Stimulated activated CD4-positive, alpha-beta T cell treated with anti-CD3 and anti-CD28 coated beads, Interleukin-2, amount 100 ng/mL, for 48 hours (primary cell): ENCODE results near the gene STIP1.
"Not testable (repeated sequence)": the region's sequence is repeated elsewhere in the genome, so short reads cannot be mapped to it uniquely, and the experiment has no call there.

Experiments
- DNase-seq, 2 donors: peaks; one replicate each; pipeline ENCODE4 v3.0.0-alpha.2; 2020

STIP1 gene

DNA sequence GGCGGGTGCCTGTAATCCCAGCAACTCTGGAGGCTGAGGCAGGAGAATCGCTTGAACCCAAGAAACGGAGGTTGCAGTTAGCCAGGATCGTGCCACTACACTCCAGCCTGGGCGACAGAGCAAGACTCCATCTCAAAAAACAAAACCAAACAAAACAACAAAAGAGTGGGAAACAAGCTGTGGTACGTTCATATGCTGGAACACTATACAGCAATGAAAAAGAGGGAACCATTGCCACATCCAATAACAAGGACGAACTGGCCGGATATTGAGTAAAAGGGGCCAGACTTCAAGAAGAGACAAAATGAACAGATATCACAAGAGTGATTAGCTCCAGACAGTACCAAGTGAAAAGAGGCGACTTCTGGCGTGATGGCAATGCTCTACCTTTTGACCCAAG is 24.9 kb upstream of the STIP1 start:
- no peak for DNase-seq

DNA sequence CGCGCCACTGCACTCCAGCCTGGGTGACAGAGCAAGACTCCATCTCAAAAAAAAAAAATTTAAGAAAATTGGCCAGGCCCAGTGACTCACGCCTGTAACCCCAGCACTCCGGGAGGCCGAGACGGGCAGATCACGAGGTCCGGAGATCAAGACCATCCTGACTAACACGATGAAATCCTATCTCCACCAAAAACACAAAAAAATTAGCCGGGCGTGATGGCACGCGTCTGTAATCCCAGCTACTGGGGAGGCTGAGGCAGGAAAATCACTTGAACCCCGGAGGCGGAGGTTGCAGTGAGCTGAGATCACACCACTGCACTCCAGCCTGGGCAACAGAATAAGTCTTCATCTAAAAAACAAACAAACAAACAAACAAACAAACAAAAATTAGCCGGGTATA is 23.2 kb upstream of the STIP1 start:
- DNase-seq = not testable (repeated sequence)

DNA sequence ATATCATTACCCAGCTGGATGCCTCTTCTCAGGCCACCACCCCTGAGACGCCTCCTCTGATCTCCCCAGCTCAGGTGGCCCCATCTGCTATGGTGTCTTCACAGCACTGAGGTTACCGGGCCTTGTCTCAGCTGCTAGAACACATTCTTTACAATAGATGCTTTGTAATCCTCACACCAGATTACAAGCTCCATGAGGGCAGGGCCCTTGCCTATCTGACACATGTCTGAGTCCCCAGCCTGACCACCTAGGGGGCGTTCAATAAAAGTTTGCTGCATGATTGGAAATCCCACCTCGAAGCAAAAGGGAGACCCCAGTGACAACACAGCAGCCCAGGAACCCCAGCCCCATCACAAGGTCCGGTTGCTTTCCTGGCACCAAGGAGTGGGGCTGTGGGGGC is 22.0 kb upstream of the STIP1 start:
- no peak for DNase-seq

DNA sequence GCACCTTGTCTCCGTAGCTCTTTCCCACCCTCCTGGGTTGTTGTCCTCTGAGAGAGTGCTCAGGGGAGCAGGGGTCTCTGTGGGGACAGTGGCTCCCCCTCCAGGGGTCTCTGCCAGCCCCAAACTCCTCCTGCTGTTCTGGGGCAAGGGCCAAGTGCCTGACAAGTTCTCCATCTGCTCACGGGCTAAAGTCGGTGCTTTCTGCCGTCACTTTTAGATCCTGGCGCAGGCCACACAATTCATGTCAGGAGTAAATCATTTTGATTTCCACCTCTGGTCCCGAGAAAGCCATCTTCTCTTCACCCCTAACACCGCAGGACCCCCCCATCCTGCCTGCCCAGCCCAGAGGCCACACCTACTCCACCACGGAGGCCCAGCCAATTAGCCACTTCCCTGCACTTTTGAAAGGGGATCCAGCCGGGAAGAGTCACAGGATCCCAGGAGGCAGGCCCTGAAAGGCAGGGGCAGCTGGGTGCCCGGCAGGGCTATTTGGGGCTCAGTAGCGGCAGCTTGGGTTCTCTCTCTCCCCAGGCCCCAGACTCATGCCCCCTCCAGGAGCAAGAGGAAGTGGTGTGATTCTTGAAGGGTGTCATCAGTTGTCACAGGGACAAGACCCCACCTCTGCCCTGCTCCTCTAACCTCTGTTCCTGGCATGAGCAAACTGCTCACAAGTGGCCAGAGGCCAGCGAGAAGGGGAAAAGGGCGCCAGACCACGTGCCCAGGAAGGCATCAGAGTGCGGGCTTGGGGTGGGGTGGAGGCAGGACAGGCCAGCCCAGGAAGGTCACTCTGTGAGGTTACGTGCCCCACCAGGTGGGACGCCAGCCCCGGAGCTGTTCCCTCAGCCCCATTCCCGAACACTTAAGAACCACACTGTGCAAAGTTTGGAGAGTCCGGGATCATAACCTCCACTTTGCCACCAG is 21.3 kb upstream of the STIP1 start:
- DNase-seq = no peak

DNA sequence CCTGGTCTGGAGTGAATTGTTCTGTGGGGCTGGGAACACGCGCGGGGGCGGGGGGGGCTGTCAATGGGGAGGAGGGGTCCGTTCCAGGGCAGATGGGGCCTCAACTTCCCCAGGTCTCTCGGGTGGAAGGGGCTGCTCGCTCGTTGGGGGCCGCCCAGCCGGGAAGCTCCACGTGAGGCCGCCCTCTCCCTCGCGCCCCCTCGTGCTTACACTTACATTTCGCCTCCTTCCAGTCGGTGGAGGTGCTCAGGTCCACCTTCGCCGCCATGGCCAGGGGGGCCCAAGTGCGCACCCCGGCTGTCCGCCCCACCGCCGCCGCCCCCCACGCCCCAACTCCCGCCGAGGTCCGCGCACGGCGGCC is 20.5 kb upstream of the STIP1 start:
- DNase-seq = no peak

DNA sequence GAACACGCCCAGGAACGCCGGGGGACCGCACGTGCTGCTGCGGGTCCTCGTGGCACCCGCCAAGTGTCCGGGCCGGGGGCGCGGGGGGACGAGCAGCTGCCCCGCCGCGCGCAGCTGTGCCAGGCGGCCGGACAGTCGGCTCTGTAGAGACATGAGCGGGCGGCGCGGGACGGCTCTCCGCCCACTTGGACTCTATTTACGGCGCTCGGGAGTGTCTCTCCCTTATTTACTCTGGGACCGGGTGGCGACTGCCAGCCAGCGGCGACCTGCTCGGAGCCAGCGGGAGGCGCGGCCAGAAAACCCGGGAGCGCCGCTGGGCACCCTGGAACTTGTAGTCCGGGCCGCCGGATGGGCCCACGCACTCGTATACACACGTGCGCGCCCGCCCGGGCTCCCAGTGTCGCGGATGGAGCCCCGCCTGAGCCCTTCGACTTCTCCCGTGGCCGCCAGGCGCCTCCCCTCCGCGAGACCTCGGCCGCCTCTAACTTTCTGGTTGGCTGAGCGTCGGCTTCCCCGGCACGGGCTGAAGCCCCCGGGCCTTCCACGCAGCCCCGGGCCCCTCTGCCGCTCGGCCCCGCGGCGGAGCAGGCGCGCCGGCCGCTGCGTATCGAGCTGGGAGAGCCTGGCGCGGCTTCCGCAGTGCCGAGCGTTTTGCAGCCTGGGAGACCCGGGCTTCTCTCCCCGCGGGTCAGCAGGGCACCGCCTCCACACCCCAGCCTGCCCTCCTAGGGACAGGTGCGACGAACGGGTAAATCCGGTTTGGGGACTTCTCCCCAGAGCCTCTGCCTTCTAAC is 19.9 kb upstream of the STIP1 start, which contains the start of gene MACROD1:
MACROD1 (minus strand) TSS at position 272 of the 794 bp plus-strand sequence; CDS start at position 153, 119 bp downstream.
- DNase-seq = peak; percentile 79 to 80

DNA sequence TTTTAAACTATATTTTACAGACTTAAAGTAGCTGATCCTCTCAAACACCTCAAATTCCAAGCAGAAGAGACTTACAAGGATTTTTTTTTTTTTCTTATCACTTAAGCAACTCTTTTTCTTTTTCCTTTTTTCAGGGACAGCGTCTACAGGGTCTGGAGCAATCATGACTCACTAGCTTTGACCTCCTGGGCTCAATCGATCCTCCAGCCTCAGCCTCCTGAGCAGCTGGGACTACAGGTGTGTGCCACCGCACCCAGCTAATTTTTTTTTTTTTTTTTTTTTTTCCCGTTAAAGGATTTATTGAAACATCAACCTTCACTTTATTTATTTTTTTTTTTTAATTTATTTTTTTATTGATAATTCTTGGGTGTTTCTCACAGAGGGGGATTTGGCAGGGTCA is 15.6 kb upstream of the STIP1 start:
- DNase-seq = no peak

DNA sequence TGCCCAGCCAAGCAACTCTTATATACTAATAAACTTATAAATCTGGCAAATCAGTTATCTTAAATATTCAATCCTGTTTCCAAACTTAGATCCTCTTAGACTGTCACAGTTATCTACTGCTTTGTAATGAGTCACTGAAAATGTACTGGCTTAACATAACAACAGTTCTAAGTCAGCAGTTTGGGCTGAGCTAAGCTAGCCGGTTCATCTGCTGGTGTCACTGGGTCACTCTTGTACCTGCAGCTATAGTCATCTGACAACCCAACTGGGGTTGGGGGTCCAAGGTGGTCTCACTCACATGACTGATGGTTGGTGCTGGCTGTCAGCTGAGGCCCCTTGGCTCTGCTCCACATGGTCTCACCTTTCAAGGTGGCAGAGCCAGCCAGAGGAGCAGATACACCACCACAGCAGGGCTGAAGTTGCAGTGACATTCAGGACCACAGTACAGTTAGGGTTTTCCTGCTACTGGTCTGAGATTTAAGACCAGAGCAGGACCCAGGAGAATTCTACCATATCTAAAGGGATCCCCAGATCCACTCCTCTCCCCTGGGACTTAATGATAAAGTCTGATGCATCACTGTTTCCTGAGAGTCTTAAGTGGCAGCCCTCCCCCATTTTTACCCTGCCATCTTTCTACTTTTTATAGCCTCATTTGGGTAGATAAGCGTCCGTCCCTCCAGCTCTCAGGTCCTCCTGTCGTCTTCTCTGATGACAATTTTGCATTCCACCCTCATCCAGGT is 12.2 kb upstream of the STIP1 start:
- no peak for DNase-seq

DNA sequence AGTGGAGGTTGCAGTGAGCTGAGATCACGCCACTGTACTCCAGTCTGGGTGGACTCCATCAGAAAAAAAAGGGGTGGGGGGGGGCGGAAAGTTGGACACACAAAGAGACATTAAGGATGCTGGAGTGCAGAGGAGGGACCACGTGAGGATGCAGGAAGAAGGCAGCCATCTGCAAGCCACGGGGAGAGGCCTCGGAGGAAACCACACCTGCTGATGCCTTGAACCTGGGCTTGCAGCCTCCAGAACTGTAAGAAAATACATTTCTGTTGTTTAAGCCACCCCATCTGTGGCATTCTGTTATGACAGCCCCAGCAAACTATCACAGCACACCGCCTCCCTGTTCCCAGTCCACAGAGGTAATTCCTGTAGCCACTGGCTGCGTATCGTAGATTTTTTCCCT is 9.2 kb upstream of the STIP1 start:
- DNase-seq = no peak

DNA sequence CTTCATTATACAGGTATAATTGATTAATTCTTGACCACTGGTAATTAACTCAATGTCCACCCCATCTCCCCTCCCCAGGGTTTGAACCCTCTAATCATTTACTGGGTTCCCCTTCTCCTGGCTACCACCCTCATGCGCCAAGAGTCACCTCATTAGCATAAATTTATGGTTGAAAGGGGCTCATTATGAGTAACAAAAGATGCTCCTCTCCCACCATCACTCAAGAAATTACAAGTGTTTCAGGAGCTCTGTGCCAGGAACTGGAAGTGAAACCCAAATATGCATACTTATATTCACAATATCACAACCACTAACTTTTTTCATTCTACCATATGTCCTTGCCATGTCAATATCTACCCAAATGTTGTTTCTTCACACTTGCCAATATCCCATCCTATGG is 7.8 kb upstream of the STIP1 start:
- no peak for DNase-seq

DNA sequence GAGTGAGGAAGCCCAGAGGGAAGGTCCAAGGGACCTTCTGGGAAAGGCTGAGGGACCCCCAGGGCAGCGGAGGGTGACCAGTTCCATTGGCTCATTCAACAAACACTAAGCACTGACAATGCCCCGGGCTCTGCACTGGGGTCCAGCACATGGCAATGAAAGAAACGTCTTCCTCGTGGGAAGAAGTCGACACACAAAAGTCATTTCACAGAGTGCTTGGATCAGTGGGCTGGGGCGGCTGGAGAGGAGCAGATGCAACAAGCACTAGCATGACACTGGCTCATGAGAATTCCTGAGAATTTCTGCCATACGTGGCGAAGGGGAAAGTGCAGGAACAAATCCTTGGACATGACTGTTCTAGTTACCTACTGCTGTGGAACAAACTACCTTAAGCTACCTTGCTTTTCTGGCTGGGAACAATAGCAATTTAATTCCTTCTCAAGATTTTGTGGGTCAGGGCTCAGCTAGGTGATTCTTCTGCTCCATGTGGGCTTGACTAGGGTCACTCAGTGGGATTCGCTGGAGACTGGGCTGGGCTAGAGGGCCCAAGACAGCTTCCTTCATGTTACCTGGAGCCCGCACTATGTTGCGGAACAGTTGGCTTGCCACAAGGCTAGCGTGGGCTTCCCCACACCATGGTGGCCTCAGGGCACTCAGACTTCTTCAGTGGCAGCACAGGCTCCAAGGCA is 6.9 kb upstream of the STIP1 start:
- no peak for DNase-seq

DNA sequence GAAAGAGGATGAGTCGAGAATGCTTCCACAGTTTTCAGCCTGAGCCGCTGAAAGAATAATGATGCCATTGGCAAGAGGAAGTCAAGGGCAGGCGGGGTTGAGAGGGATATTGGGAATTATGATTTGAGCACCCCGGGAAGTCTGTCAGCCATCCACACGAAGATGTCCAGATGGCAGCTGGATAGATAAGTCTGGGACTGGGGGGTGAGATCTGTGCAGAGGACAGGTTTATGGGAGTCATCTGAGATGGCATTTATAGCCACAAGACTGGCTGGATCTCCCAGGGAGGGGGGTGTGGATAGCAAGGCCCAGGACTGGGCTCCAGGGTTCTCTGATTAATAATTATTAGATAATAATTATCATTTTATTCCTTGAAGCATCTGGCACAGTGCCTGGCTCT is 5.1 kb upstream of the STIP1 start:
- DNase-seq = no peak

DNA sequence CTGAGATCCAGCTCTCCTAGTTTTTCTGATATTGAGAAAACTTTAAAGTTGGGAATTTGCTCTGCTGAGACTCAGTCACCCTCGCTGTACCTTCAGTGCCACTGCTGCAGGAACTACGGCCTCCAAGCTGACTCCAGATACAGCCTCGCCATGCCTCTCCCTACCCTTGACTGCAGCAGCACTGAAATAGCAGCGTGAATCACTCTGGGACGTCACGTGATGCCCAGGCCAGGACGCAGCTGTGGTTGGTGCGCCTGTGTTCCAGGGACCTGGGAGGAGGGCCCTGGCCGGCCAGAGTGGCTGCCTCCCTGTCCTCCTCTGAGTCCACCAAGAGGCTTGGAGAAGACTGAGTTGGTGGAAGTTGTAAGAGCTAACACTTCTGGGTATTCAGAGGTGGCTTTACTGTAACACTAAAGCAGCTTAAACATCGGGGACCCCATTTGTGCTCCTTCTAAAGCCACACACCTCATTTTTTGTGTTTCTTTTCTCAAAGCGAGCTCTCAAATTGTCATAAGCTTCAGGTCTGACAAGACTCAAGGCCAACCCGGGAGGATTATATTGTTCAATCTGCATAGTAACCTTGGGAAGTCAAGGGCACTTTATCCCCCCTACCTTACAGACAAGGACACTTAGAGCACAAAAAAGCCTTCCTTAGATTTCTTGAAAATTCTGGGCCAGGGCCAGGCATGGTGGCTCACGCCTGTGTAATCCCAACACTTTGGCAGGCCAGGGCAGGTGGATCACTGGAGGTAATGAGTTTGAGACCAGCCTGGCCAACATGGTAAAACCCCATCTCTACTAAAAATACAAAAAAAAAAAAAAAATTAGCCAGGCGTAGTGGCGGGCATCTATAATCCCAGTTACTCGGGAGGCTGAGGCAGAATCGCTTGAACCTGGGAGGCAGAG is 4.2 kb upstream of the STIP1 start:
- DNase-seq = peak in 1 of 2 donors; percentile 47

DNA sequence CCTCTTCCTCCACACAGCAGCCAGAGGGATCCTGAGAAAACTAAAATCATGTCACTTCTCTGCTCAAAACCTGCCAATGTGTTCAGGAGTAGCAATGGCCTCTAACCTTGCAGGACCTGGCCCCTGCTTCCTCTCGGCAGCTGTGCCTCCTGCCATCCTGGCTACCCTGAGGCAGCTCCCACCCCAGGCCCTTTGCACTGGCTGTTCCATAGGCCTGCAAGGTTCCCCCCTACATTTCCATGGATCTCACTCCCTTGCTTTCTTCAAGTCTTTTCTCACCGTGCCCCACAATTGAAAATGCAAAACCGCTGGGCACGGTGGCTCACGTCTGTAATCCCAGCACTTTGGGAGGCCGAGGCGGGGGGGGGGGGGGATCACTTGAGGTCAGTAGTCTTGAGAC is 2.1 kb upstream of the STIP1 start:
- DNase-seq = no peak

DNA sequence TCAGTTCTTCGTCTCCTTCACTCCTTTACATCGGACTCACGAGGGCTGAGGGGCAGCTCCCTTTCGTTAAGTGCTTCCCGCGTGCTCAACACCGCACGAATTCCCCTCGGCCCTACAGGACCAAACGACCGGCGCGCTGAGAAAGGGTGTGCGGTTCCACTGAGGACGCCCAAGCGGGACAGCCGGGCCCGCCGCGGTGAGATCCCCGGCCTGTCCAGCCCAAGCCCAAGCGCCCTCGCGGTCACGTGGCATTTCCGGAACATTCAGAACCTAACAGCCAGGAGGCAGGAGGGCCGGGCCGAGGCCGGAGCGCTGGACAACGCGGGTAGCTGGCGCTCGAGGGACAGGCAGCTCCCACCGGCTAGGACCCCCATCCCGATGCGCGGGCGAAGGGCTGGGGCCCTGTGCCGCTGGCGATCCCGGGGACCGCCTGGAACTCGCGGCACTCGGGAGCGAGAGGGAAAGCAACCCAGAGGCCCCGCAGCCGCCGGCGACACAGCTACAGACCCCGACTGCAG is 737 bp upstream of the STIP1 start:
- peak; percentile 20 to 33 for DNase-seq

DNA sequence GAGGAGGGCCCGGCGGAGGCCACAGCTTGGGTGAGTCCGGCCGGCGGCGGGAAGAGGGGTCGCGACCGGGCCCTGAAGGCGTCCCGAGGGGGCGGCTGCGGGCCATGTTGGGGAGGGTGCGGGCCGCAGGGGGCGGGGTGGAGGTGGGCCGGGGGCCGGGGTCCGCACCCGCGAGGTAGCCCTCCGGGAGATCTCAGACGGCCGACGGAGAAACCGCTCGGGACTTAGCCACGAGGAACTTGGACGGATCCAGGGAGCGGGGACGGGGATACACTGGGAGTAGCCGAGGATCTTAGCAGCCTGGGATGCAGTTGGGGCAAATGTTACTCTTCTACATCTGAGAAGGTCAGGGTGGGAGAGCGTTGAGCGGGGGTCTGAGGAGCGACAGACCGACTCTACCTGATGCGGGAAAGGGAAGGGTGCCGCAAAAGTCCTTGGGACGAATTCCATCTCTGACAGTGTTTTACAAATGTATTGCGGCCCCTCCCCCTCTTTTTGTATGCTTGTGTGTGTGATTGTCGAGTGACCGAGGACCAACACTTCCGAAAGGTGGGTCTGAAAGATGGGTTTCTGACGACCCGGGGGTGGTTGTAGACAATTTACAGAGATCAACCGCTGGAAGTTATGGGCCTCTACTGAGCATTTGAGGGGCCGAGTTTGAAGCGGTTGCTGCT is 658 bp downstream of the STIP1 start:
- peak; percentile 18 to 41 for DNase-seq

DNA sequence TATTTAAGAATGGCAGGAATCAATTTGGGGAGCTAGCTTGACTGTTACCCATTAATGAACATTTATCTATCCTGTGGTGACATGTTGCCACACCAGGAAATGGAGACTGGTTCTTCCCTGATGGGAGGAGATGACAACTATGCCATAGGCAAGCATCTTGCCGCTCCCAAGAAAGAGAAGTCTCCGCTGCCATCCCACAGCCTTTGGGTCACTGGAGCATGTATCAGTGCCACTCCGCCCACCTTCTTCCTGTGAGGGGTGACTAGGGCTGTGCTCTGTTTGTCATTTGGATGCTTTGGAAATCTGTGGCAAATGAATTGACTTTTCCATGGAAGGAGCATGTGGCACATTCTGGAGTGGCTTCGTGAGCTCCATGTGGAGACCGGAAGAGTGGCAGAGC is 6.5 kb downstream of the STIP1 start:
- no peak for DNase-seq

DNA sequence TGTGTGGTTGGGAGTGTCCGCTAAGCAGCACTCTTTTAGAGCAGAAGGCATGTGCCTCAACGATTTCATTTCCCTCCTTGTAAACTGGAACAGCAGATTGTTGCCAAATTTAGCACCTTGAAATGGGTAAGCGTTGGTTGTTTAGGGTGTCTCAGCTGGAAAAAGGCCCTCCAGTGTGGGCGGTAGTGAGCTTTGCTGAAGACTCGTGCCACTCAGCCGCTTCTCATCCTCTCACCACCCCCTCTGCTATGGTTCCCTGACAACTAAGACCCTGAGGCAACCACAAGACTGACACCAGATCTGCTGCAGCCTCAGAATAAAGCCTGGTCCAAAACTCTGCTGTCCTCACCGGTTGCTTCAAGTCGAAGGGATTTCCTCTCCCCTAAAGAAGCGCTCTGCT is 10.7 kb downstream of the STIP1 start:
- no peak for DNase-seq

DNA sequence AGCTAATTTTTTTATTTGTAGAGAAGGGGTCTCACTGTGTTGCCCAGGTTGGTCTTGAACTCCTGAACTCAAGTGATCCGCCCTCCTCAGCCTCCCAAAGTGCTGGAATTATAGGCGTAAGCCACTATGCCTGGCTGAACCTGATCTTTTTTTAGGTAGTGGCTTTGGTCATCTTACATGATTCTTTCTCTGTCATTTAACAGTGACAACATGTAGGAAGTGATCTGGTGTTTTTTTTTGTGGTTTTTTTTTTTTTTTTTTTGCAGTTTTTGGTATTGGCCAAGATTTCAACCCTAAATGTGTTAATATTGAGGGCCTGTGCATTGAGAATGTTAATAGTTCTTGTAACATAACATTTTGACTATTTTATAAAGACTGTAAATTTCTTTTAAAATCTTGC is 12.5 kb downstream of the STIP1 start:
- DNase-seq = no peak

DNA sequence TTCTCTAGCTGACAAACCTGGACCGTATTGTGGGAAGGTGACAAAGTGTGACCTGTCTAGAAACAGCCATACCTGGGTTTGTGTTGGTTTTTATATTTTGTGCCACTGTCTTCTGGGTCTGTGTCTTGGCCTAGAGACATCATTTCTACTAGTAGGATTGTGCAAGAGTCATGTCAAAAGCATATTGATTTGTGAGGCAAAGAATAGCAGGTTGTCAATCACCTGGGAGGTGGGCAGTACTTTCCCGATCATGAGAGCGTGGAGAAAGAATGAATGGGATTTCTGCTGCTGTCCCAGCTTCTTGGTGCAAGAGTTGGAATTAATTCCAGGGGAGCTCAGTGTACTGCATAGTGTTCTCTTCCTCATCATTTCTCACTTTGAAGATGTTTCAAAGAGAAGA is 15.6 kb downstream of the STIP1 start:
- no peak for DNase-seq

DNA sequence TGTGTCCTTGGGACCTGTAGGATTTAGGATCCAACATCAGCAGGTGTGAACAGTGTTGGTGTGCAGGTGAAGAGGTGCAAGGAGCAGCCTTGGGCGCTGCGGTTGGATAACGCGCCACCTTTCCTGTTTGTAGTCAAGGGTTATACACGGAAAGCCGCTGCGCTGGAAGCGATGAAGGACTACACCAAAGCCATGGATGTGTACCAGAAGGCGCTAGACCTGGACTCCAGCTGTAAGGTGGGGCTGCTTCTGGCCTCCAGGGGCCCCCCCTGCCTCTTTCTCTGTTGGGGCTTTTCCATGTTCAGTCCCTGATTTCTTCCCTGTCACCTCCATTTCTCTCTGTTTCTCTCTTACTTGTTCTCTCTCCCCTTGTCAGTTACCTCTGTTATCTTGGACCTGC is 17.0 kb downstream of the STIP1 start:
- DNase-seq = no peak
